HG02610 (cell line): ENCODE data around the gene SPACA4.
"Not testable (repeated sequence)": the region's sequence is repeated elsewhere in the genome, so short reads cannot be mapped to it uniquely, and the experiment has no call there.

Experiments
- ATAC-seq: cut with Tn5 transposase; IDR thresholded peaks from one replicate; pipeline ENCODE4 v1.9.1; 2021; ENCODE audit warnings: mild to moderate bottlenecking, moderate library complexity; ENCODE audit not compliant: unreplicated experiment

SPACA4 gene

GRCh38 chr19:48606463-48607358, at the start of gene SPACA4:
TSS of gene SPACA4 (plus strand) at chr19:48606742. CDS start at chr19:48606979, 237 bp downstream.
- no peak for ATAC-seq

- no peak for ATAC-seq
These were observed 49.7 kb upstream of the SPACA4 start for GRCh38 chr19:48556825-48557224.

GRCh38 chr19:48558018-48558684, 48.4 kb upstream of the SPACA4 start:
- no peak for ATAC-seq

- ATAC-seq = no peak
These were observed 46.4 kb upstream of the SPACA4 start for GRCh38 chr19:48560095-48560530.

- ATAC-seq = no peak
These were observed 45.1 kb upstream of the SPACA4 start for GRCh38 chr19:48561412-48561811.

- ATAC-seq = no peak
These were observed 41.5 kb upstream of the SPACA4 start for GRCh38 chr19:48565090-48565489.

- no peak for ATAC-seq
These were observed 38.1 kb upstream of the SPACA4 start for GRCh38 chr19:48568345-48568886.

GRCh38 chr19:48569814-48570213, 36.7 kb upstream of the SPACA4 start:
- no peak for ATAC-seq

GRCh38 chr19:48571378-48572162, 35.0 kb upstream of the SPACA4 start:
- no peak for ATAC-seq

GRCh38 chr19:48573163-48573505, 33.4 kb upstream of the SPACA4 start:
- no peak for ATAC-seq

GRCh38 chr19:48575931-48576622, 30.5 kb upstream of the SPACA4 start:
- no peak for ATAC-seq

- not testable (repeated sequence) for ATAC-seq
These were observed 28.6 kb upstream of the SPACA4 start for GRCh38 chr19:48577908-48578307.

- ATAC-seq = no peak
These were observed 27.7 kb upstream of the SPACA4 start for GRCh38 chr19:48578891-48579290.

GRCh38 chr19:48582168-48582567, 24.4 kb upstream of the SPACA4 start:
- no peak for ATAC-seq

- no peak for ATAC-seq
These were observed 19.2 kb upstream of the SPACA4 start for GRCh38 chr19:48587387-48587786.

GRCh38 chr19:48588670-48589401, 17.7 kb upstream of the SPACA4 start:
- no peak for ATAC-seq

- no peak for ATAC-seq
These were observed 15.5 kb upstream of the SPACA4 start for GRCh38 chr19:48591021-48591420.

GRCh38 chr19:48595171-48595570, 11.4 kb upstream of the SPACA4 start:
- no peak for ATAC-seq

GRCh38 chr19:48595833-48596232, 10.7 kb upstream of the SPACA4 start:
- ATAC-seq = no peak

GRCh38 chr19:48596237-48596636, 10.3 kb upstream of the SPACA4 start:
- no peak for ATAC-seq
